ENCODE measurements around the gene TTYH3.

DNA sequence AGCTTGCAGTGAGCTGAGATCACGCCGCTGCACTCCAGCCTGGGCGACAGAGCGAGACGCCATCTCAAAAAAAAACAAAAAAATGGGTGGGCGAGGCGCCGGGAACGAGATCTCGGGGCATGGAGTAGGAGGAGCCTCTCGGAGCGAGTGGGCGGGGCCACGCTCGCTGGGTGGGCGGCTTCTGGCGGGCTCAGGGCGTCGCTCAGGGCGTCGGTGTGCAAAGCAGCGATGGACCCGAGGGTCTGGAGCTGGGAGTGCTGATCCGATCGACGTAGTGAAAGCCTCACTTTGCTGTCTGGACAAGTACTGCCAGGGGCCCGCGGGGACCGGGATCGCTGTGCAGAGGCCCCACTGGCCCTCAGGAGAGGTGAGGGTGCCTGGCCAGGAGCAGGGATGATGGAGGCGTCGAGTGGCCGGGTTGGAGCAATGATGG, 33.6 kb downstream of the TTYH3 start:
- TF ChIP-seq, protein P1, sequence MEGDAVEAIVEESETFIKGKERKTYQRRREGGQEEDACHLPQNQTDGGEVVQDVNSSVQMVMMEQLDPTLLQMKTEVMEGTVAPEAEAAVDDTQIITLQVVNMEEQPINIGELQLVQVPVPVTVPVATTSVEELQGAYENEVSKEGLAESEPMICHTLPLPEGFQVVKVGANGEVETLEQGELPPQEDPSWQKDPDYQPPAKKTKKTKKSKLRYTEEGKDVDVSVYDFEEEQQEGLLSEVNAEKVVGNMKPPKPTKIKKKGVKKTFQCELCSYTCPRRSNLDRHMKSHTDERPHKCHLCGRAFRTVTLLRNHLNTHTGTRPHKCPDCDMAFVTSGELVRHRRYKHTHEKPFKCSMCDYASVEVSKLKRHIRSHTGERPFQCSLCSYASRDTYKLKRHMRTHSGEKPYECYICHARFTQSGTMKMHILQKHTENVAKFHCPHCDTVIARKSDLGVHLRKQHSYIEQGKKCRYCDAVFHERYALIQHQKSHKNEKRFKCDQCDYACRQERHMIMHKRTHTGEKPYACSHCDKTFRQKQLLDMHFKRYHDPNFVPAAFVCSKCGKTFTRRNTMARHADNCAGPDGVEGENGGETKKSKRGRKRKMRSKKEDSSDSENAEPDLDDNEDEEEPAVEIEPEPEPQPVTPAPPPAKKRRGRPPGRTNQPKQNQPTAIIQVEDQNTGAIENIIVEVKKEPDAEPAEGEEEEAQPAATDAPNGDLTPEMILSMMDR (IDR thresholded peaks at IDR 0.05) = no peak
- TF ChIP-seq ZFX (IDR thresholded peaks at IDR 0.05; ENCODE audit: borderline replicate concordance) = no peak

All from 22Rv1 (cell line).